LHCN-M2 (cell line): Measurements from ENCODE around the gene ZNF763. TPM values are rescaled to one million over a fixed set of nuclear protein-coding genes. Genes with fewer than 3 reads are reported as not detected.
A peak's percentile ranks its signal among the peaks of the same experiment; 100 is the strongest.
"Not testable (repeated sequence)": the region's sequence is repeated elsewhere in the genome, so short reads cannot be mapped to it uniquely, and the experiment has no call there.

Experiments used
- DNase-seq: peaks from one replicate; pipeline ENCODE4 v3.0.0-alpha.2; 2012; ENCODE audit warnings: low read depth
- polyA plus RNA-seq: library from polyadenylated mRNA; unstranded; fragments of >200 nt; gene quantifications from one replicate; pipeline ENCODE4 v1.2.1, GENCODE V29; 2012; ENCODE audit warnings: missing spikeins
- total RNA-seq: library from RNA; depleted of rRNA; stranded (reverse); fragments of >200 nt; gene quantifications from 2 replicates; pipeline ENCODE4 v1.2.3, GENCODE V29; 2014; rRNA removed

Gene ZNF763
- 0.69 and 1.7 TPM in 2 replicates for total RNA-seq
- 0.51 TPM for polyA plus RNA-seq

GRCh38 chr19:11964858-11965645, at the start of gene ZNF763:
Gene ZNF763 (plus strand): TSS chr19:11965040. CDS start chr19:11965209, 169 bp downstream.
- DNase-seq: peak; percentile 76

- DNase-seq: no peak
Observed at GRCh38 chr19:11921852-11922495, 42.9 kb upstream of the ZNF763 start.

- DNase-seq: peak; percentile 90
Observed at GRCh38 chr19:11924886-11925650, 39.8 kb upstream of the ZNF763 start, which contains the start of gene ZNF700. Gene ZNF700 (plus strand): TSS chr19:11925107. CDS start chr19:11925211, 104 bp downstream.

GRCh38 chr19:11925651-11926187, 39.1 kb upstream of the ZNF763 start:
- not testable (repeated sequence) for DNase-seq

- DNase-seq: no peak
Observed at GRCh38 chr19:11927227-11927626, 37.6 kb upstream of the ZNF763 start.

GRCh38 chr19:11931051-11931450, 33.8 kb upstream of the ZNF763 start:
- peak; percentile 86 for DNase-seq

- DNase-seq: no peak
Observed at GRCh38 chr19:11931513-11931912, 33.3 kb upstream of the ZNF763 start.

GRCh38 chr19:11935829-11936228, 29.0 kb upstream of the ZNF763 start:
- DNase-seq: not testable (repeated sequence)

- DNase-seq: not testable (repeated sequence)
Observed at GRCh38 chr19:11938383-11938782, 26.5 kb upstream of the ZNF763 start.

- not testable (repeated sequence) for DNase-seq
Observed at GRCh38 chr19:11941361-11941887, 23.4 kb upstream of the ZNF763 start.

GRCh38 chr19:11942008-11942842, 22.6 kb upstream of the ZNF763 start:
- DNase-seq: no peak

- no peak for DNase-seq
Observed at GRCh38 chr19:11942843-11943108, 22.1 kb upstream of the ZNF763 start.

- no peak for DNase-seq
Observed at GRCh38 chr19:11944656-11945055, 20.2 kb upstream of the ZNF763 start.

- no peak for DNase-seq
Observed at GRCh38 chr19:11948646-11949045, 16.2 kb upstream of the ZNF763 start.

- DNase-seq: peak; percentile 24
Observed at GRCh38 chr19:11949201-11949600, 15.6 kb upstream of the ZNF763 start.

GRCh38 chr19:11949614-11950080, 15.2 kb upstream of the ZNF763 start:
- peak; percentile 10 for DNase-seq

GRCh38 chr19:11950312-11950711, 14.5 kb upstream of the ZNF763 start:
- no peak for DNase-seq

GRCh38 chr19:11963566-11964355, 1.1 kb upstream of the ZNF763 start:
- DNase-seq: peak; percentile 67

GRCh38 chr19:11964496-11964857, 363 bp upstream of the ZNF763 start:
- no peak for DNase-seq

- DNase-seq: no peak
Observed at GRCh38 chr19:11970174-11970573, 5.3 kb downstream of the ZNF763 start.
